CD4-positive, alpha-beta T cell treated with Interleukin-4 for 4 hours (primary cell): Measurements from ENCODE around the gene CARNS1.
A peak's percentile ranks its signal among the peaks of the same experiment; 100 is the strongest.

Experiments used
- DNase-seq: peaks from one replicate; pipeline ENCODE4 v3.0.0-alpha.2; 2020

Gene CARNS1

DNA sequence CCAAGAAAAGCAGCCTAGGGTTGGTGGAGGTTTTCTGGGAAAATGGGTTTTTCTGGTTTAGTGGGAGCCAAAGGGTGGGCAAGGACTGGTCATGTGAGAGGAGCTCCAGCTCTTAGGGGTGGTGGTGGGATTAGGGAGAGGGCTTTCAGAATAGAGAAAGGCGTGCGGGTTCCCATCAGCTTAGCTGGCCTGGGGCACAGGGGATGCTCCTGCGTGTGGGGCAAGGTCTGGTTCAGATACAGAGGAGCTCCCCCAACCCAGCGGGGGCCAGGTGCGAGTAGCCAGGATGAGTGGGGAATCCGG, 52.9 kb downstream of the CARNS1 start:
- no peak for DNase-seq

- peak; percentile 91 for DNase-seq
Measured at GRCh38 chr11:67468759-67469507, 53.5 kb downstream of the CARNS1 start, which contains the start of gene TMEM134. Gene TMEM134, minus strand, starts transcription at chr11:67469251. Its CDS starts 59 bp downstream, at chr11:67469192.

- DNase-seq = no peak
Measured at GRCh38 chr11:67469508-67469811, 54.0 kb downstream of the CARNS1 start.

GRCh38 chr11:67470337-67471002, 55.0 kb downstream of the CARNS1 start:
- no peak for DNase-seq

GRCh38 chr11:67472882-67473281, 57.4 kb downstream of the CARNS1 start:
- DNase-seq = no peak
